NCI-H1105 (cell line): Measurements from ENCODE around the gene PDE12.
A peak's percentile ranks its signal among the peaks of the same experiment; 100 is the strongest.
"Not testable (repeated sequence)": the region's sequence is repeated elsewhere in the genome, so short reads cannot be mapped to it uniquely, and the experiment has no call there.

Experiments
- DNase-seq: peaks from one replicate; lab custom pipeline; 2025; lab: John Stamatoyannopoulos, UW

The PDE12 gene

DNA sequence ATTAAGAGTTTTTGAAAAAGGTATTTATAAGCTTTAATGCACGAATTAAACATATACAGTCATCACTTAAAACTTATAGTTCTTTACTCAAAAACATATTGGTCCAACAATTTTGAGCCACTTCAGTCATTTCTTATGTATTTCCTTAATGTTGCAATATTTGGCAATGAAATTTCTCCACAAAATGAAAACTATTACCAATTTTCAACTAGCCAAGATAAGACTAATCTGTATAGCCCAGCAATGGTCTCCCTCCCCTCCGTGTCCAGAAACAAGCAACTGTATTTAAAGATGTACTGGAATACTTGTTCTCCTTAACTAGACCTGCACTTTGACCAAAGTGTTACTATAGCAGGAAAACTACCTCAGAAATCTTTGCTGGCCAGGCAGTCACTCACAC lies 31.8 kb downstream of the PDE12 start:
- DNase-seq, result no peak

- DNase-seq, result no peak
Observed at GRCh38 chr3:57592306-57592705, 36.2 kb downstream of the PDE12 start.

- DNase-seq, result no peak
Observed at GRCh38 chr3:57594144-57594543, 38.1 kb downstream of the PDE12 start.

GRCh38 chr3:57594576-57594975 lies 38.5 kb downstream of the PDE12 start:
- no peak for DNase-seq

DNA sequence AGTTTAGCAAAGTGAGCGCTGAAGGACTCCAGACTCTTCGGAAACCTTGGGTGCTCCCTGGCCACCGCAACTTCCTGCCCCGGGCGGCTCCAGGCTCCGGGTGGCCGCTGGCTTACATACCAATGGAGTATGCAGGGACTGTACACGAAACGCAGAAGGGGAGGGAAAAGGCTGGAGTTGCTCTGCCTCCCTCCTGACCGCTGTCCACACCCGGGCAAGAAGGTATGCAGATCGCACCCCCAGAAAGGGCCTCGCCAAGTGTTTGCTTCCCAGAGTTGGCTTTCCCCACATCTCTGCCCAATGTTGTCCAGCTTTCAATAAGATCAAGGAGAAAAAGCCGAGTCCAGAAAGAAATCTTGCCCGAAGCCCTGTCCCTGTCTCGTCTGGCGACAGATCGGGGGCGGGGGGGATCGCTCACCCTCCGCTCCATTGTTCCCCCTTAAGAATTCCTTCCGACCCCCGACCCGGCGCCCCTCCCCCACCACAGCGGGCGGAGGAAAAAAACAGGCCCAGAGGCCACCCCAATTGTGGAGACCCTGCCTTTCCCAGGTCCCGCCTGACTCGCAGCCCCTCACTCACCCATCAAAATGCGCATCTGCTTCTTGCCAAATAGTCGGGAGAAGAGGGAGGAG lies 40.5 kb downstream of the PDE12 start:
- no peak for DNase-seq

DNA sequence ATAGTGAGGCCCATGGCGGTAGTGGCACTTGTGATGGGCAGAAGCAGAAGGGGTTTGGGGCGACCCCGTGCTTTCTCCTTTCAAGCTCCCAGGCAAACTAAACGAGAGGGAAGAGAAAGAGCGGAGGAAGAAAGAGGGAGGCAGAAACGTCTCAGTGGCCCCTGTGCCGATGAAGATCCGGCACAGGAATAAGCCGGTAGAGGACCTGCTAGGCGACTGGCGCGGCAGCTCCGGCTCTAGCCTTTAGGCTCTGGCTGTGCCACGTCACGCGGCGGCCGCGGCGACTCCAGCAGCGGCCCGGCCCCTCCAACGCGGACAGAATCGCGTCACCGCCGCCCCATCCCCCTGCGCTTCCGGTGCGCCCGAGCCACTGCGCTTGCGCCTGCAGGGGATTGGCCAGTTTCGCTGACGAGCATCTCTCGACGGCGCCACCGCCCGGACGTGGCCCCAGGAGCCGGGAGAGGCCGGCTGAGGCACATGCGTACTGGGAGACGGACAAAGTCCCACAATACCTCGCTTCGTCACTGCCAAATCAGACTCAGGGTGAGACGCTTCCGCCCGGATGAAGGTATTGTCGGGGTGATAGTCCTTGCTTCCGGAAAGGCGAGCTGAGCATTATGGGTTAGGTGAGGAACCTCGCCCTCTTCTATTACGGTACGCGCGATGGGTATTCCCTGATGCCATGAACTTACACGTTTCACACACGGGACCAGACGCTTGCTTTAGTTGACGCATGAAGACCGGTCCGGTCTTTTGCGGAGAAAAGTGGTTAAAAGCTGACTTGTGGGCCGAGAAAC lies 41.3 kb downstream of the PDE12 start, which contains the start of gene ARF4:
Gene ARF4, minus strand, starts transcription at position 218 of the 797 bp plus-strand sequence. Its CDS starts 204 bp downstream, at position 14.
- peak; percentile 92 for DNase-seq

- no peak for DNase-seq
Observed at GRCh38 chr3:57598765-57599360, 42.8 kb downstream of the PDE12 start.

DNA sequence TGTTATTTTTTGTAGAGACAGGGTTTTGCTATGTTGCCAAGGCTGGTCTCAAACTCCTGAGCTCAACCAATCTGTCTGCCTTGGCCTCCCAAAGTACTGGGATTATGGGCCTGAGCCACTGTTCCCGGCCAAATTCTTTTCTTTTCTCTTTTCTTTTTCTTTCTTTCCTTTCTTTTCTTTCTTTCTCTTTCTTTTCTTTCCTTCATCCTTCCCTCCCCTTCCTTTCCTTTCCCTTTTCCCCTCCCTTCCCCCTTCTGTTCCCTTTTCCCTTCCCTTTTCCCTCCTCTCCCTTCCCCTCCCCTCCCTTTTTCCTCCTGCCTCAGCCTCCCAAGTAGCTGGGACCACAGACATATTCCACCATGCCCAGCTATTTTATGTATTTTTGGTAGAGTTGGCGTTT lies 44.1 kb downstream of the PDE12 start:
- DNase-seq, result no peak

DNA sequence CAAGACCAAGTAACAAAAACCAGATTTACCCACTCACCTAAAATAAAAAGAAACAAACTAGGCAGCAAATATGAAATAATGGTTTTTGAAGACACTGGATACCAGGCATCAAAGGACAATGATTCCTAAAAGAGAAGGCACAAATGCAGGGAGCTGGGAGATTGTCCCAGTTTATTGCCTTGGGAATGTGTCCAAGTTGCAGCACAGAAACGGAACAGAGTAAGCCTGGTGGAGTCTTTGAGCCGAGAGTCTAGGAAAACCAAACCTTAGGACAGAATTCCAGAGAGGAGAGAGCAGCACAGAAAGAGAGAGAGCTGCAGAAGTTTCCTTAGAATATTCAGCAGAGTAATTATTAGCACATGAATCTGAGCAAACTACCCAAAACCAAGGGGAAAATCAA lies 48.9 kb downstream of the PDE12 start:
- no peak for DNase-seq

DNA sequence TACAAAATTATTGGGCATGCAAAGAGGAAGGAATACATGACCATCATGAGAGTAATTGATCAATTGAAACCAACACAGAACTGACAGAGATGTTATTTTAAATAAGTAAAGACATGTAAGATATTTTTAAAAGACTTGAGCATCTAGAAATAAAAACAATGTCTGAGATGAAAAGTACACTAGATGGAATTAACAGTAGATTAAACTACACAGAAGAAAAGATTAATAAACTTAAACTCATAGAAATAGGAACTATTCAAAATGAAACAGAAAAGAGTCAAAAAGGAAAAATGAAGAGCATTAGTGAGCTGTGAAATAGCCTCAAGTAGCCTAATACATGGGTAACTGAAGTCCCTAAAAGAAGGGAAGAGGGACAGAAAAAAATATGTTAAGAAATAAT lies 49.6 kb downstream of the PDE12 start:
- no peak for DNase-seq

GRCh38 chr3:57611870-57612269 lies 55.8 kb downstream of the PDE12 start:
- not testable (repeated sequence) for DNase-seq

DNA sequence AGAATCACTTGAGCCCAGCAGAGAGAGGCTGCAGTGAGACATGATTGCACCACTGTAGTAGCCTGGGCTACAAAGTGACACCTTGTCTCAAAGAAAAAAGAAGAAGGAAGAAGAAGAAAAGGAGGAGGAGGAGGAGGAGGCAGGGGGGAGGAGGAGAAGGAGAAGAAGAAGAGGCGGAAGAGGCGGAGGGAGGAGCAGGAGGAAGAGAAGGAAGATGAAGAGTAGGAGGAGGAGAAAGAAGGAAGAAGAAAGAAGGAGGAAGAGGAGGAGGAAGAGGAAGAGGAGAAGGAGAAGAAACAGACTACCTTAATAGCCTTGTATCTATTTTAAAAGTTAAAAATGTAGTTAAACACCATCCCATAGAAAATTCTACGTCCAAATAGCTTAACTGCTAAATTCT lies 60.2 kb downstream of the PDE12 start:
- no peak for DNase-seq
